Purkinje cell (primary cell): ENCODE measurements around the gene RAI1. TPM values are rescaled to one million over a fixed set of nuclear protein-coding genes. Genes with fewer than 3 reads are reported as not detected.

Source experiments
- polyA plus RNA-seq: library from polyadenylated mRNA; unstranded; fragments of >200 nt; fragmentation: Nextera tagmentation; gene quantifications from 2 replicates; pipeline ENCODE4 v1.2.1, GENCODE V29; 2014

RAI1 gene, protein sequence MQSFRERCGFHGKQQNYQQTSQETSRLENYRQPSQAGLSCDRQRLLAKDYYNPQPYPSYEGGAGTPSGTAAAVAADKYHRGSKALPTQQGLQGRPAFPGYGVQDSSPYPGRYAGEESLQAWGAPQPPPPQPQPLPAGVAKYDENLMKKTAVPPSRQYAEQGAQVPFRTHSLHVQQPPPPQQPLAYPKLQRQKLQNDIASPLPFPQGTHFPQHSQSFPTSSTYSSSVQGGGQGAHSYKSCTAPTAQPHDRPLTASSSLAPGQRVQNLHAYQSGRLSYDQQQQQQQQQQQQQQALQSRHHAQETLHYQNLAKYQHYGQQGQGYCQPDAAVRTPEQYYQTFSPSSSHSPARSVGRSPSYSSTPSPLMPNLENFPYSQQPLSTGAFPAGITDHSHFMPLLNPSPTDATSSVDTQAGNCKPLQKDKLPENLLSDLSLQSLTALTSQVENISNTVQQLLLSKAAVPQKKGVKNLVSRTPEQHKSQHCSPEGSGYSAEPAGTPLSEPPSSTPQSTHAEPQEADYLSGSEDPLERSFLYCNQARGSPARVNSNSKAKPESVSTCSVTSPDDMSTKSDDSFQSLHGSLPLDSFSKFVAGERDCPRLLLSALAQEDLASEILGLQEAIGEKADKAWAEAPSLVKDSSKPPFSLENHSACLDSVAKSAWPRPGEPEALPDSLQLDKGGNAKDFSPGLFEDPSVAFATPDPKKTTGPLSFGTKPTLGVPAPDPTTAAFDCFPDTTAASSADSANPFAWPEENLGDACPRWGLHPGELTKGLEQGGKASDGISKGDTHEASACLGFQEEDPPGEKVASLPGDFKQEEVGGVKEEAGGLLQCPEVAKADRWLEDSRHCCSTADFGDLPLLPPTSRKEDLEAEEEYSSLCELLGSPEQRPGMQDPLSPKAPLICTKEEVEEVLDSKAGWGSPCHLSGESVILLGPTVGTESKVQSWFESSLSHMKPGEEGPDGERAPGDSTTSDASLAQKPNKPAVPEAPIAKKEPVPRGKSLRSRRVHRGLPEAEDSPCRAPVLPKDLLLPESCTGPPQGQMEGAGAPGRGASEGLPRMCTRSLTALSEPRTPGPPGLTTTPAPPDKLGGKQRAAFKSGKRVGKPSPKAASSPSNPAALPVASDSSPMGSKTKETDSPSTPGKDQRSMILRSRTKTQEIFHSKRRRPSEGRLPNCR (N-terminal part only)
- 0.08 and 0.43 TPM in 2 replicates for polyA plus RNA-seq

DNA sequence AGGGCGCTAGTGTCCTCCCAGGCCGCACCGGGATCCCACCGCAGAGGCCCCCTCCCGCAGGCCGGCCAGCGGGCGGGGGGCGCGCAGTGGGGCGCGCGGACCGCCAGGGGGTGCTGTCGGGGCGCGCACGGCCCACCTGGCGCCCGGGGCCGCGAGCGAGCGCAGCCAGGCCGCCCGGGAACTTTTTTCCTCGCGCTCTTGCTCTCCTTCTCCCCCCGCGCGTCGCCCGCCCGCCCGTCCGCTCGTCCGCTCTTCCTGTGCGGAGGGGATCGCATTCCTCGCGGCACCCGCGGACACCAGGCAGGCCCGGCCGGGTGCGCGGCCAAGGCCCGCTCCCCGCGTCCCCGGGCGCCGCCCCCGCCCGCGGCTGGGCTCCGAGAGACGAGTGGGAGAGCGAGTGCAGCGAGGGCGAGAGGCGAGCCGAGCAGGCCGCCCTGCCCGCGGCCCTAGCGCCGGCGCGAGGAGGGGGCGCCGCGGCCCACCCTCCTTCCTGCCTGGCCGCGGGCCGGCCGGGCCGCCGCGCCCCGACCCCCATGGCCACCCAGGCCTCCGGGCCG lies at the start of gene RAI1:
TSS of gene RAI1 (plus strand) at position 272 of the 557 bp plus-strand sequence. CDS start 111,491 bp downstream, outside the sequence.

DNA sequence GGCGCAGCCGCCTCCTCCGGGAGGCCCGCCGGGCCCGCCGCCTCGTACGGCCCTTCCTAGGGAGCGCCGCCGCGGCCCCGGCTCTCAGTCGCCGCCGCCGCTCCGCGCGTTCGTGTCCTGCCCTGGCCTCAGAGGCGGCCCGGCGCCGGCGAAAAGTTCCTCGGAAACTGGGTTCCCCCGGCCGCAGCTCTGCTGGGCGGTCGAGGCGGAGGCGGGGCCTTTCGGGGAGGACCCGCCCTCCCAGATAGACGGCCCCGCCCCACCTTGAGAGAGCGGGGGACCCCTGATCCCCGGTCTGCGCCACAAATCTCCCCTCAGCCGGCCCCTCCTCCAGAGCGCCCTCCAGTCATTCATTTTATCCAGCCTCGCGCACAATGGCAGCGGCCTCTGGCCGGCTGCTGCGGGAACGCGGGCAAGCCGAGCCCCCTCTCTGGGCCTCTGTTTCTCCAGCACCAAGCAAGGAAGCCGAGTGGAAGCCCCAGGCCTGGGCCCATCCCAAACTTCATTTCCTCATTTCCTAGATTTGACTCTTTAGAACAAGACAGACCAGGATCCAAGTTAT lies 155.6 kb downstream of the RAI1 start, which contains the start of gene SREBF1:
TSS of gene SREBF1 (minus strand) at position 169 of the 562 bp plus-strand sequence. CDS start 169 bp downstream, outside the sequence.

Other genes with a start within 250 kb of the RAI1 start
- gene MED9, start 204.5 kb upstream of the RAI1 start, polyA plus RNA-seq: 6.8 and 11.5 TPM in 2 replicates
- 32.2 and 55.2 TPM in 2 replicates for gene RASD1, start 185.1 kb upstream of the RAI1 start, polyA plus RNA-seq
- gene PEMT, start 89.8 kb upstream of the RAI1 start, polyA plus RNA-seq: 24.1 and 32.7 TPM in 2 replicates
- 4.5 and 5.7 TPM in 2 replicates for gene SREBF1, start 155.5 kb downstream of the RAI1 start, polyA plus RNA-seq